ENCODE data around the gene TSBP1.

DNA sequence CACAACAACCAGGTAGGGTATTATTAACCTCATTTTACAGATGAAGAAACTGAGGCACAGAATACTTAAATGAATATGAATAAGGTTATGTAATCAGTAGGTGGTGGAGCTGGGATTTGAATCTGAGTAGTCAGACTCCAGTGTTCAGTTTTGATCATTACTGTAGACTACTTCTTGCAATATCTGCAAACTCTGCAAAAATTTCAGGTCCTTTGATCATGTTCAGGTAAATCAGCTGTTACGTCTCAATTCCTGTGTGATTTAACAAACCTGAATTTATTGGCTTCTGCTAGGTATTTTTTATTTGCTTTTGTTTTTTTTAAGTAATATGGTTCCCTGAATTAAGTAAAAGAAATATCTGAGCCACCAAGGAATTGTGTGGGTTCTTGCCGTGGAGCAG is 77.1 kb downstream of the TSBP1 start:
- TF ChIP-seq, protein P1, sequence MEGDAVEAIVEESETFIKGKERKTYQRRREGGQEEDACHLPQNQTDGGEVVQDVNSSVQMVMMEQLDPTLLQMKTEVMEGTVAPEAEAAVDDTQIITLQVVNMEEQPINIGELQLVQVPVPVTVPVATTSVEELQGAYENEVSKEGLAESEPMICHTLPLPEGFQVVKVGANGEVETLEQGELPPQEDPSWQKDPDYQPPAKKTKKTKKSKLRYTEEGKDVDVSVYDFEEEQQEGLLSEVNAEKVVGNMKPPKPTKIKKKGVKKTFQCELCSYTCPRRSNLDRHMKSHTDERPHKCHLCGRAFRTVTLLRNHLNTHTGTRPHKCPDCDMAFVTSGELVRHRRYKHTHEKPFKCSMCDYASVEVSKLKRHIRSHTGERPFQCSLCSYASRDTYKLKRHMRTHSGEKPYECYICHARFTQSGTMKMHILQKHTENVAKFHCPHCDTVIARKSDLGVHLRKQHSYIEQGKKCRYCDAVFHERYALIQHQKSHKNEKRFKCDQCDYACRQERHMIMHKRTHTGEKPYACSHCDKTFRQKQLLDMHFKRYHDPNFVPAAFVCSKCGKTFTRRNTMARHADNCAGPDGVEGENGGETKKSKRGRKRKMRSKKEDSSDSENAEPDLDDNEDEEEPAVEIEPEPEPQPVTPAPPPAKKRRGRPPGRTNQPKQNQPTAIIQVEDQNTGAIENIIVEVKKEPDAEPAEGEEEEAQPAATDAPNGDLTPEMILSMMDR (IDR thresholded peaks at IDR 0.05; ENCODE audit: control extremely low read depth in 1 of 3, insufficient read depth in 1 of 3, low read depth in 1 of 3, low read length in 3 of 3) = no peak
- no peak for TF ChIP-seq POLR2A (IDR thresholded peaks at IDR 0.05; ENCODE audit: control extremely low read depth in 1 of 2, low read depth in 2 of 2, low read length in 2 of 2)
- TF ChIP-seq POLR2AphosphoS5 (IDR thresholded peaks at IDR 0.05; ENCODE audit: low read depth, low read length) = no peak
- no peak for TF ChIP-seq EP300 (IDR thresholded peaks at IDR 0.05; ENCODE audit: borderline replicate concordance in 1 of 2, low read depth in 2 of 2, low read length in 2 of 2)
- no peak for TF ChIP-seq TCF12 (IDR thresholded peaks at IDR 0.05; ENCODE audit: low read depth, low read length)
- no peak for TF ChIP-seq GTF2F1 (IDR thresholded peaks at IDR 0.05; ENCODE audit: borderline replicate concordance, low read depth, low read length)
- no peak for TF ChIP-seq SIN3A (conservative IDR thresholded peaks at IDR 0.05 in 1 of 2, IDR thresholded peaks at IDR 0.05 in 1 of 2; ENCODE audit: low read depth in 1 of 2, low read length in 2 of 2)
- no peak for TF ChIP-seq ASH2L (IDR thresholded peaks at IDR 0.05; ENCODE audit: low read length)
- TF ChIP-seq CHD1 (IDR thresholded peaks at IDR 0.05; ENCODE audit: low read depth, low read length) = no peak
